Smooth muscle cell of the brain vasculature (primary cell): ENCODE data around the gene JAML.

Source experiments
- DNase-seq: peaks from one replicate; pipeline ENCODE4 v3.0.0-alpha.2; 2012; ENCODE audit warnings: low read depth, low spot score

The JAML gene

DNA sequence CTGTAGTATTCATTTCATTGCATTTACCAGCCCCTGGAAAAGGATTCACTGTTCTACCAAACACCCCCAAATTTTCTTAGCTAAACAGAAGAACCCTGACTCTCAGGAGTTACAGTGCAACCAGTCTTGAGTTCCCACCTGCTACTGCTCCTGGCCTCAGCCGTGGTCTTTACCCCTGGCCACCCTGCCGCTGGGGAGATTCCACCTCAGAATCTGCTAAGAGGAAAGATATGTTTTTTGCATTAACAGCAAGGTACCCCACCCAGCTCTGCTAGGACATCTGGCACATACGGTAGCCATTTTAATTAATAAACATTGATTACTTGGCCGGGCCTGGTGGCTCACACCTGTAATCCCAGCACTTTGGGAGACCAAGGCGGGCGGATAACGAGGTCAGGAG is 9.0 kb downstream of the JAML start:
- DNase-seq, result no peak

DNA sequence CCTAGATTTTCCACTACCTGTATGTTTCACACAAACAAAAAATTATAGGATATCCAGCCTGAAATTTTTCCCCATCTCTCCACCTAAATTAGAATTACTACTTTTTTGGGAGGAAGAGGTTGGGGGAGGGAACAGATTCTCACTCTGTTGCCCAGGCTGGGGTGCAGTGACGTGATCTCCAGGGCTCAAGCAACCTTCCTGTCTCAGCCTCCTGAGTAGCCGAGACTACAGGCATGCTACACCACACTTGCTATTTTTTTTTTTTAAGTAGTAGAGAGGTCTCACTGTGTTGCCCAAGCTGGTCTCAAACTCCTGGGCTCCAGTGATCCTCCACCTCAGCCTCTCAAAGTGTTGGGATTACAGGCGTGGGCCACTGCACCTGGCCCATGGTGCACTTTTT is 9.5 kb downstream of the JAML start:
- no peak for DNase-seq

DNA sequence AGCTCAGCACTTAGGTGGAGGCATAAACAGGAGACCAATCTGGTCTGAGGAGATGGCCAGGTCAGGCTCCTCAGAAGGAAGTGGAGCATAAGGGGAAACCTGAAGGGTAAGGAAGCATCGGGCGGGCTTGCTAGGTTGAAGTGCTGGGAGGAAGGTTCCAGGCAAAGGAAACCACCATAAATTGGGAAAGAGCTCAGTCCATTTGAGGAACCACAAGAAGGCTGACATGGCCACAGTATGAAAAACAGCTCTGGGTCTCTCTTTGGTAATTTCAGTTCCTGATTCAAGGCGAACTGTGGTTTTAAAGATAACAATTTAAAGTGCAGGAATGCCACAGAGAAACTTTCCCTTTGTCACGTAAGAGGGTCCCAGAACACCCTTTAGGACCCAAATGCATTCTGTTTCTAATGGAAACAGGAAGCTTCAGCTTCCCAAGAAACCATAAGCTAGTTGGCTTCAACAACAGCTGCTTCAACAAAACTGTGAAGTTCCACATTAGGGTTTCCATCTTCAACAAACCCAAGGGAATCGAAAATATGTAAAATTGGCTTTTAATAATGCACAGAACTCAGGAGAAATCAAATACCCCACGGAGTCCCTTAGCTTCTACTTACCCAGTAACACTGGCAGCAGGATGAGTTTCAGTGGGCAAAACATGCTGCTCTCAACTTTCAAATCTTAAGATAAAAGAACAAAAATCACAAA is 10.4 kb downstream of the JAML start:
- DNase-seq, result no peak

- no peak for DNase-seq
These were observed 11.0 kb downstream of the JAML start for GRCh38 chr11:118213781-118214180.

- no peak for DNase-seq
These were observed 11.6 kb downstream of the JAML start for GRCh38 chr11:118213201-118213600.

GRCh38 chr11:118212781-118213191 is 12.0 kb downstream of the JAML start:
- no peak for DNase-seq

GRCh38 chr11:118212131-118212725 is 12.6 kb downstream of the JAML start:
- DNase-seq, result no peak

DNA sequence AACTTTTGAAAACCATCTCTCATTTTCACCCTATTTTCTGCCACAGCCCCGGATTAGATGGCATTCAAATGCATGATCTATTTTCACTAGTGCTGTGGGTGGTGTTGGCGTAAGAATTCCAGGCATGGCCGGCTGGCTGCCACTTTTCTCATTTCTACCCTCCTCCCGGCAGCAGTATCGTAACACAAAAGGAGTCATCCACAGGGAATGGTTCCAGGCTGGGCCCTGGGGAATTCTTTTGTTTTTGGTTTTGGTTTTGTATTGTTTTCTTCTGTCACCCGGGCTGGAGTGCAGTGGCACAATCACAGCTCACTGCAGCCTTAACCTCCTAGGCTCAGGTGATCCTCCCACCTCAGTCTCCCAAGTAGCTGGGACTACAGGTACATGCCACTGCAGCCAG is 13.8 kb downstream of the JAML start:
- no peak for DNase-seq

GRCh38 chr11:118210323-118210722 is 14.5 kb downstream of the JAML start:
- DNase-seq, result no peak

GRCh38 chr11:118209033-118209432 is 15.8 kb downstream of the JAML start:
- no peak for DNase-seq

DNA sequence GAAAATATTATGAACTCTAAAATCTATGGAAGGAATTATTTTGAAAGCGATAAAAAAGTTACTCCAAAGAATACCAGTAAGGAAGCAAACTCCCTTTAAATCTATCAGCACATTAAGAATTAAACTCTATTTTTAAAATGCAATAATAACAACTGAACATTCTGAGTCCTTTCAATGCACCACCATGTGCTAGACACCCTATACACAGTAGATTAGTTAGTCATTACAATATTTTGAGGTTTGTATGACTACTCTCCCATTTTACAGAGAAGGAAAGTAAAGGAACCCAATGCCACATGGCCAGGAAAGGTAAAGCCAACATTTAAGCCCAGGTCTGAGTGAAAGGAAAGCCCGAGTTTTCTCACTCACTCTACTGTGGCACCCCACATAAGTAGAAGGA is 17.7 kb downstream of the JAML start:
- no peak for DNase-seq

DNA sequence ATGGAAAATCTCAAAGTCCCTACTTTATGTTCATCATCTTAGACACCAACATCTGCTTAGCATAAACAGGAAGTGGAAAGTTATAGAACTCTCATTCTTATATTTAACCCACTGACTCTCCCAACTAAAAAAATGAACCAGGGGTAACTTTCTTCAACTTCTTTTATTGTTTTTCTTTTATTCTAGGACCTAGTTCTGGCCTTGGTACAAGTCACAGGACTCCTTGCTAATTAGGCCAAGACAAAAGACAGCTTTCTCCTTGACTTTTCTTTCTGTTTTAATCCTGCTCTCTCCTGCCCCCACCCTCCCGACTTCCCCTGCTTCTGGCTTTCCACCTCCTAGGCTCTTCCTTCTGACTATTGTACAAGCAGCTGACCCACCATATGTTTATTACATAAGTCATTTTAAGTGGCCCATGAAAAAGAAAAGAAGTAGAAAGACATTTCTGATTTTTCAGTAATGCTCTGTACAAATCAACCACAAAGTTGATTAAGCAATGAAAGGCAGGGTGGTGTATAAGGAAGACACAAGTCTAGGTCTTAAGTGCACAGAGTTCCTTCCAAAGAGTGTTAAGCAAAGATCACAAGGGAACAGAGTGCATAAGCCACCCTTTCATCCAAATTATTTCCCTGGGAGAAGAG is 18.3 kb downstream of the JAML start:
- no peak for DNase-seq

- no peak for DNase-seq
These were observed 19.0 kb downstream of the JAML start for GRCh38 chr11:118205606-118206378.

- no peak for DNase-seq
These were observed 22.0 kb downstream of the JAML start for GRCh38 chr11:118202599-118203422.

- DNase-seq, result no peak
These were observed 22.8 kb downstream of the JAML start for GRCh38 chr11:118201966-118202365.

DNA sequence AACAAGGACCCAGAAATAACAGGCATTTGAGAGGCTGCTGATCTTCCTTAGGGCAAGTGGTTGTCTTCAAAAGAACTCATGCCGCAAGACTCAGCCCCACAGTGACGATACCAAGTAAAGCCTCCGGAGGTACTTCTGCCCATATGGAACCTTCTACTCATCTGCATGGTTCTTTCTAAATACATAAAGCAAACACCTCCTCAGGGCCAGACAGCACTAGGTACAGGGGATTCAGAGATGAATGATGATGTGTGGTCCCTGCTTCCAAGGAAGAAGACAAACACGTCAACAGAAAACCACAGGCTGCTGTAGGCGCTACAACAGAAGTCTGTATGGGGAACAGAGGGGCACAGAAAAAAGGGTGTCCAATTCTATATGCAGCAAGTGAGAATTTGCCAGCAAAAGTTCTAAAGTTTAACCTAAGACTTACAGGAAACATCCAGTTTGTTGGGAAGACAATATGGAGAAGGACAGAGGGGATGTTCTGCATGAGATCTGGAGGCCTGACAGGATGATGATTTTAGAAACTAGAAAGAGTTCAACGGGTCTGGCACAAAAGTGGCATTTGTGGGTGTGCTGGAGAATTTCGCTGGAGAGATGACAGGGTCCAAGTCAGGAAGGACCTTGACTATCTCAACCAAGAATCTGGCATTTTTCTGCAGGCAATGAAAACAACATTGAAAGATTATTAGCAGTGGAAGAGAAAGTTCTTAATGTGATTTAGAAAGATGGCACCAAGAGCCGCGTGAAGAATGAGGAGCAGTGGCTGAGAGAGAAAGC is 23.7 kb downstream of the JAML start:
- no peak for DNase-seq

GRCh38 chr11:118200497-118200896 is 24.3 kb downstream of the JAML start:
- DNase-seq, result no peak

DNA sequence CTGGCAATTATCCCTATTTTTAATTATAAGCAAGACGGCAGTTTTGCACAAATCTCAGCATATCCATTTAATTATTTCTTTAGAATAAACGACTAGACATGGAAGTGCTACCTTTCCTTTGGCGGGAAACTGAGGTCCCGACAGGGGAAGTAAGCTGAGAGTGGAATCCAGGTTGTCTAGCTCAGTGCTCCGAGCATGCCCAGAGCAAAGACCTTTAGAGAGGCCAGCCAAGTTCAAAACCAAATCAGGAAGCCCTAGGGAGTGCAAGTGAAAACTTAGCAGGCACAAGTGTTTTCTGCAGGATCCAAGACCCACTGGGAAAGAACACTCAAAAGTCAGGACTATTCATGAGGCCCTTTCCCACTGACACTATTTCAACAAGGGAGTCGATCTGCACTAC is 25.7 kb downstream of the JAML start:
- DNase-seq, result no peak

- DNase-seq, result peak; percentile 13
These were observed 26.4 kb downstream of the JAML start for GRCh38 chr11:118198370-118198769.

DNA sequence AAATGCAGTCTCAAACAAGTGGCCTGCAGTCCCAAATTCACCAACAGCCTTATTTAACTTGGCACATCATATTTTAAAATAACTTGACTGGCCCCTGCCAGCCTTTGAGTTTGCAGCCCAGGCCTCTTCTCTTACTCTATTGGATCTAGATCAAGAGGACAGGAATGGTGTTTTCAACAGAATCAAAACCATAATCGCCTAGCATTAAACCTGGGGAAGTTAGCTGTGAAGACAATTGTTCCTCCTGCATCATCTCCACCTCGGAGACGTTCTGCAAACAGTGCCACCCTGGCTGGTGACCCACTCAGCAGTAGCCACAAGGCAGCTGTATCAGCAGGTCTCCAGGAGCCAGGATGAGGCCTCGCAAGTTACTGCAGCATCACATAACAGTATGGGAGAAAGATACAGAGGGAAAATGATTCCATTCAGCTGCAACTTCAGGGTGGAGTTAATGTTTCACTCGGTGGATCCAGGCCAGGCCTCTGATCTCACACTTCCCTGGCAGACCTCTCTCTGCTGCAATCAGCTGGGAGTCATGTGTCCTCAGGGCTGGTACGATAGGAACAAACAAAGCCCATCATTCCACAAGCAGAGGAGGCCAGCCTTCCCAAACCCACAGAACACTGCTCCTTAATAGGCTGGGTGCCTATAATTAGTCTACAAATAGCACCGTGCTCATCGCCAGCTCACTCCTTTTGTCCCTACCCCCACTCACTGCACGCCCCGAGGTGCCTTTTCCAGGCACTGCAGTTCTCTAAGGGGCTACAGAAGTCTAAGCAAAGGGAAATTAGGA is 29.8 kb downstream of the JAML start:
- DNase-seq, result no peak
